H1 (cell line): Measurements from ENCODE around the gene FGF14. TPM values are rescaled to one million over a fixed set of nuclear protein-coding genes. Genes with fewer than 3 reads are reported as not detected.

Experiments used
- CTCF ChIA-PET: fragments of 300-600 bp; sonication (Branson Sonifier 250); formaldehyde crosslinking; loops from one replicate; lab custom pipeline; 2021; ENCODE audit not compliant: partially characterized antibody; lab: Charles Lee
- POLR2A ChIA-PET: fragments of 300-600 bp; sonication (Branson Sonifier 250); formaldehyde crosslinking; loops from one replicate; lab custom pipeline; 2021; ENCODE audit warnings: inconsistent platforms; ENCODE audit not compliant: partially characterized antibody; lab: Charles Lee
- DNase-seq, 2 experiments: peaks; one replicate each; pipeline versions ENCODE4 v3.0.0 to v3.0.0-alpha.2; 2010 to 2022; ENCODE audit warnings: low spot score in 2 of 2, low read depth in 1 of 2, mixed read lengths in 1 of 2
- FAIRE-seq: peaks from 2 replicates; lab custom pipeline; 2011; peaks lifted over from hg19 to GRCh38; lab: Jason Lieb, UNC
- H2AFZ ChIP-seq: 2 replicates; pipeline ENCODE4 v1.8.1; 2012; ENCODE audit warnings: low read length, inconsistent platforms
- H2AK5ac ChIP-seq: 2 replicates; pipeline ENCODE4 v1.6.1; 2013; ENCODE audit warnings: low read depth, low read length
- H2BK120ac ChIP-seq: replicated peaks from 2 replicates; pipeline ENCODE3; 2013; ENCODE audit warnings: low read depth, low read length, inconsistent platforms
- H2BK12ac ChIP-seq: 2 replicates; pipeline ENCODE4 v1.6.1; 2013; ENCODE audit warnings: low read depth, low read length
- H2BK15ac ChIP-seq: 2 replicates; pipeline ENCODE4 v1.6.1; 2013; ENCODE audit warnings: low read length
- H2BK20ac ChIP-seq: 2 replicates; pipeline ENCODE4 v1.6.1; 2013; ENCODE audit warnings: low read length
- H2BK5ac ChIP-seq: 2 replicates; pipeline ENCODE4 v1.6.1; 2013; ENCODE audit warnings: low read depth, low read length
- H3K14ac ChIP-seq: 2 replicates; pipeline ENCODE4 v1.6.1; 2013; ENCODE audit warnings: inconsistent platforms; ENCODE audit not compliant: insufficient read length
- H3K18ac ChIP-seq: 2 replicates; pipeline ENCODE4 v1.6.1; 2013; ENCODE audit warnings: low read length; ENCODE audit errors: extremely low read depth
- H3K23ac ChIP-seq: 2 replicates; pipeline ENCODE4 v1.6.1; 2013; ENCODE audit warnings: inconsistent platforms; ENCODE audit not compliant: insufficient read length
- H3K23me2 ChIP-seq: 2 replicates; pipeline ENCODE4 v1.6.1; 2013; ENCODE audit warnings: low read depth, low read length
- H3K27ac ChIP-seq: 2 replicates; pipeline ENCODE4 v1.6.1; 2011; ENCODE audit warnings: low read depth, low read length, inconsistent platforms
- H3K27me3 ChIP-seq, 4 experiments: replicated peaks in 1 of 4; 1 replicate in 1 of 4; 2 replicates in 3 of 4; pipeline versions ENCODE4 v1.6.1 to v1.8.1; 2011 to 2013; ENCODE audit warnings: low read length in 3 of 4, mild to moderate bottlenecking in 3 of 4, inconsistent platforms in 2 of 4, mixed read lengths in 2 of 4, moderate library complexity in 1 of 4; ENCODE audit not compliant: control insufficient read depth in 3 of 4, insufficient read depth in 3 of 4; ENCODE audit errors: extremely low read depth in 1 of 4
- H3K36me3 ChIP-seq, 4 experiments: 2 replicates each; pipeline versions ENCODE4 v1.6.1 to v1.8.1; 2011 to 2013; ENCODE audit warnings: mild to moderate bottlenecking in 4 of 4, low read length in 3 of 4, moderate library complexity in 2 of 4, control low read depth in 1 of 4, inconsistent platforms in 1 of 4; ENCODE audit not compliant: insufficient read depth in 4 of 4, control insufficient read depth in 2 of 4
- H3K4ac ChIP-seq: replicated peaks from 2 replicates; pipeline ENCODE3; 2013; ENCODE audit warnings: low read length, low read depth, mixed read lengths, inconsistent platforms; ENCODE audit not compliant: insufficient read length
- H3K4me1 ChIP-seq, 4 experiments: replicated peaks in 1 of 4; 1 replicate in 1 of 4; 2 replicates in 3 of 4; pipeline versions ENCODE4 v1.6.1 to v1.8.1; 2011 to 2013; ENCODE audit warnings: low read length in 3 of 4, inconsistent platforms in 2 of 4, mixed read lengths in 1 of 4; ENCODE audit not compliant: insufficient read depth in 4 of 4, control insufficient read depth in 3 of 4
- H3K4me2 ChIP-seq, 2 experiments: 2 replicates each; pipeline versions ENCODE4 v1.6.1 to v1.8.1; 2011 to 2013; ENCODE audit warnings: low read depth in 2 of 2, low read length in 2 of 2, control low read depth in 1 of 2, inconsistent platforms in 1 of 2, mild to moderate bottlenecking in 1 of 2; ENCODE audit not compliant: insufficient read depth in 1 of 2
- H3K4me3 ChIP-seq, 4 experiments: fragments of 200-600, 300-600 bp in 1 of 4; sonication (generic), shearing (Covaris generic), sonication (Bioruptor Twin) in 1 of 4; 2 replicates each; pipeline versions ENCODE4 v1.5.1 to v1.8.1; 2011 to 2016; ENCODE audit warnings: low read length in 4 of 4, low read depth in 3 of 4, control low read depth in 2 of 4, inconsistent platforms in 2 of 4, mild to moderate bottlenecking in 2 of 4, mixed read lengths in 1 of 4, moderate library complexity in 1 of 4; ENCODE audit not compliant: insufficient read depth in 2 of 4; ENCODE audit errors: extremely low read depth in 1 of 4
- H3K56ac ChIP-seq: replicated peaks from 2 replicates; pipeline ENCODE3; 2013; ENCODE audit warnings: low read depth, mild to moderate bottlenecking, mixed read lengths, low read length, inconsistent platforms; ENCODE audit not compliant: insufficient read length
- H3K79me1 ChIP-seq: 2 replicates; pipeline ENCODE4 v1.6.1; 2013; ENCODE audit warnings: low read depth, low read length, control low read depth
- H3K79me2 ChIP-seq, 2 experiments: 2 replicates each; pipeline versions ENCODE4 v1.6.1 to v1.8.1; 2012 to 2013; ENCODE audit warnings: low read length in 2 of 2, mild to moderate bottlenecking in 2 of 2, inconsistent platforms in 1 of 2; ENCODE audit not compliant: insufficient read depth in 2 of 2, control insufficient read depth in 1 of 2
- H3K9ac ChIP-seq, 4 experiments: replicated peaks in 1 of 4; 1 replicate in 1 of 4; 2 replicates in 3 of 4; pipeline versions ENCODE4 v1.6.1 to v1.8.1; 2011 to 2013; ENCODE audit warnings: low read depth in 3 of 4, low read length in 3 of 4, control low read depth in 2 of 4, mild to moderate bottlenecking in 2 of 4, moderate library complexity in 2 of 4, inconsistent platforms in 1 of 4; ENCODE audit errors: extremely low read depth in 1 of 4
- H3K9me3 ChIP-seq, 2 experiments: 2 replicates each; pipeline versions ENCODE4 v1.6.1 to v1.8.1; 2012 to 2013; ENCODE audit warnings: mild to moderate bottlenecking in 2 of 2, moderate library complexity in 2 of 2, control low read depth in 1 of 2, inconsistent platforms in 1 of 2, low read depth in 1 of 2, low read length in 1 of 2, mixed read lengths in 1 of 2; ENCODE audit not compliant: insufficient read depth in 2 of 2
- H4K20me1 ChIP-seq, 2 experiments: replicated peaks in 1 of 2; 2 replicates each; pipeline versions ENCODE3 to v1.8.1; 2011 to 2013; ENCODE audit warnings: inconsistent platforms in 2 of 2, low read length in 2 of 2, mild to moderate bottlenecking in 1 of 2; ENCODE audit not compliant: insufficient read depth in 2 of 2, control insufficient read depth in 1 of 2
- H4K5ac ChIP-seq: 2 replicates; pipeline ENCODE4 v1.6.1; 2013; ENCODE audit warnings: low read length, low read depth, mixed read lengths, inconsistent platforms; ENCODE audit not compliant: insufficient read length
- H4K8ac ChIP-seq: 2 replicates; pipeline ENCODE4 v1.8.0; 2013; ENCODE audit warnings: mild to moderate bottlenecking, moderate library complexity, low read length, inconsistent platforms; ENCODE audit not compliant: insufficient read depth; ENCODE audit errors: extremely low read depth
- H4K91ac ChIP-seq: replicated peaks from 2 replicates; pipeline ENCODE3; 2013; ENCODE audit warnings: low read length, mixed read lengths, inconsistent platforms; ENCODE audit not compliant: insufficient read length
- EGR1 ChIP-seq: IDR thresholded peaks from 2 replicates; pipeline ENCODE4 v1.6.1; 2011; ENCODE audit warnings: low read depth, low read length, borderline replicate concordance
- RXRA ChIP-seq: IDR thresholded peaks from 2 replicates; pipeline ENCODE4 v1.6.1; 2011; ENCODE audit warnings: low read depth, mild to moderate bottlenecking, low read length, moderate library complexity; ENCODE audit not compliant: insufficient read depth
- SIN3A ChIP-seq, 2 experiments: IDR thresholded peaks in 1 of 2; conservative IDR thresholded peaks in 1 of 2; 2 replicates each; pipeline ENCODE4 v1.6.1; 2011 to 2012; ENCODE audit warnings: low read length in 2 of 2, improper control_type of control experiment in 1 of 2, low read depth in 1 of 2, mild to moderate bottlenecking in 1 of 2
- TAF1 ChIP-seq: IDR thresholded peaks from 2 replicates; pipeline ENCODE4 v1.6.1; 2011; ENCODE audit warnings: mild to moderate bottlenecking, low read depth, low read length
- TEAD4 ChIP-seq: IDR thresholded peaks from 2 replicates; pipeline ENCODE4 v1.6.1; 2012; ENCODE audit warnings: low read depth, low read length, inconsistent platforms, mixed read lengths
- YY1 ChIP-seq: IDR thresholded peaks from 2 replicates; pipeline ENCODE4 v1.6.1; 2011; ENCODE audit warnings: low read depth, mild to moderate bottlenecking, low read length
- polyA plus RNA-seq, 7 experiments: library from polyadenylated mRNA; depleted of rRNA in 3 of 7; stranded (reverse) in 5 of 7; unstranded in 2 of 7; fragments of >200 nt in 5 of 7; fragments of 200-250 nt in 2 of 7; gene quantifications; 1 replicate in 5 of 7; 2 replicates in 1 of 7; 4 replicates in 1 of 7; pipeline versions ENCODE4 v1.2.1 to v1.2.3, GENCODE V29; 2011 to 2013; ENCODE audit warnings: missing spikeins in 2 of 7, mixed read lengths in 2 of 7
- total RNA-seq: library from RNA; stranded (reverse); fragmentation: NEBNext Ultra II Directional; extraction: Animal tissue kit (Norgen Biotek cat#: 25700); gene quantifications from 2 replicates; pipeline ENCODE4 v1.2.1, GENCODE V29; 2021

The FGF14 gene
- total and polyA plus RNA-seq, 2 of the 8 experiments (the other 6 are each of a cell fraction or from before 2014, with no cell fraction given), result 0.05 to 0.58 TPM

GRCh38 chr13:102203718-102204117 lies 198.1 kb downstream of the FGF14 start:
- H3K4me2 ChIP-seq, result no peak overlapping the region
- FAIRE-seq, result no peak
- H4K8ac ChIP-seq, result no peak overlapping the region

More at GRCh38 chr13:102203718-102204117, 198.1 kb downstream of the FGF14 start:
- Histone ChIP-seq H3K56ac (no peak overlapping the region), H4K5ac (no peak overlapping the region), H3K9me3 (no peaks in the 10 kb centered on the region), H3K4me1 (no peaks in the 10 kb centered on the region), H3K27me3 (no peaks in the 10 kb centered on the region), H3K4me3 (no peak overlapping the region), H3K18ac (no peak overlapping the region), H2AK5ac (no peak overlapping the region), H3K4ac (no peak overlapping the region), H2BK20ac (no peak overlapping the region), H2BK15ac (no peak overlapping the region), H3K79me1 (no peaks in the 10 kb centered on the region), H2BK12ac (no peak overlapping the region), H2AFZ (no peak overlapping the region), H2BK120ac (no peak overlapping the region), H3K14ac (no peak overlapping the region), H4K20me1 (no peaks in the 10 kb centered on the region), H3K23ac (no peak overlapping the region), H3K9ac (no peak overlapping the region), H3K36me3 (no peaks in the 10 kb centered on the region), H4K91ac (no peak overlapping the region), H3K27ac (no peak overlapping the region), H3K23me2 (no peaks in the 10 kb centered on the region; the same call in 1 of the 2 replicates), H2BK5ac (no peak overlapping the region), H3K79me2 (no peaks in the 10 kb centered on the region)
- CTCF ChIA-PET, result no interaction called here
- POLR2A ChIA-PET, result no interaction called here
- TF ChIP-seq EGR1, result no peak
- TF ChIP-seq TAF1, result no peak
- TF ChIP-seq TEAD4, result no peak
- TF ChIP-seq RXRA, result no peak
- TF ChIP-seq YY1, result no peak
- TF ChIP-seq SIN3A (conservative IDR thresholded peaks at IDR 0.05 in 1 of 2, IDR thresholded peaks at IDR 0.05 in 1 of 2; ENCODE audit: low read depth in 1 of 2, low read length in 2 of 2), result no peak
- DNase-seq, result no peak
